Prostate gland (tissue), 2 donors: ENCODE data around the gene TAGAP.

Source experiments
- CTCF ChIP-seq, 4 experiments: fragments of 200-600 bp in 2 of 4; fragments of 450-650 bp in 2 of 4; sonication (generic) in 2 of 4; IDR thresholded peaks; 1 replicate in 3 of 4; 2 replicates in 1 of 4; pipeline ENCODE4 v1.5.1; 2016 to 2019; ENCODE audit warnings: antibody characterized with exemption in 4 of 4, mild to moderate bottlenecking in 2 of 4, moderate library complexity in 2 of 4
- POLR2A ChIP-seq: fragments of 450-650 bp; IDR thresholded peaks from one replicate; pipeline ENCODE4 v1.6.1; 2016; ENCODE audit warnings: antibody characterized with exemption, mild to moderate bottlenecking
- POLR2AphosphoS5 ChIP-seq: sonication (generic); formaldehyde crosslinking; IDR thresholded peaks from one replicate; pipeline ENCODE4 v1.6.1; 2017; ENCODE audit warnings: antibody characterized with exemption

GRCh38 chr6:159064477-159064876, 19.7 kb upstream of the TAGAP start:
- no peak for TF ChIP-seq CTCF (IDR thresholded peaks at IDR 0.05)
- no peak for TF ChIP-seq POLR2A
- no peak for TF ChIP-seq POLR2AphosphoS5
